ENCODE measurements around the gene FKBP2.

DNA sequence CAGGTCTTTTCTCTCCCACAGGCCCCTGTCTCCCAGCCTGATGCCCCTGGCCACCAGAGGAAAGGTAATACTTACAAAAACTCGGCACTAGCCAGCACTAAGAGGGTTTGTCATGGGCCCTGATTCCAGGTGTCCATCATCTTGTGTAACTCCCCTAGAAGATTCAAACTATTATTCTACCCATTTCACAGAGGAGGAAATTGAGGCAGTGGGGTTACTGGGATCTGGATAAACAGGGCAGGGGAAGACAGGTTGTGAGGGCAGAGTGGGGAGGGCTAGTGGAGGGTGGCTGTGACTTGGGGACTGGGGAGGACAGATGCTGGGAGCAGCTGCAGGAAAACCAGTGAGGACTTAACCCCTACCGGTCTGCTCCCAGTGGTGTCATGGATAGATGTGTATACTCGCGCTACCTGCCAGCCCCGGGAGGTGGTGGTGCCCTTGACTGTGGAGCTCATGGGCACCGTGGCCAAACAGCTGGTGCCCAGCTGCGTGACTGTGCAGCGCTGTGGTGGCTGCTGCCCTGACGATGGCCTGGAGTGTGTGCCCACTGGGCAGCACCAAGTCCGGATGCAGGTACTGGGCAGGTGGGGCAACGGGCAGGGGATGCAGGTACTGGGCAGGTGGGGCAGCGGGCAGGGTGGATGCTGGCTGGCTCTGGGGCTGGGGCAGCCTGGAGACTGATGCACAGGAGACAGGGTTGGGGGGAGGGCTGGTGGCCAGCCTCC, 5.3 kb upstream of the FKBP2 start:
- TF ChIP-seq EZH2phosphoT487 (IDR thresholded peaks at IDR 0.05) (no peak), EZH2 (IDR thresholded peaks at IDR 0.05) (no peak)
- TF ChIP-seq, protein P1, sequence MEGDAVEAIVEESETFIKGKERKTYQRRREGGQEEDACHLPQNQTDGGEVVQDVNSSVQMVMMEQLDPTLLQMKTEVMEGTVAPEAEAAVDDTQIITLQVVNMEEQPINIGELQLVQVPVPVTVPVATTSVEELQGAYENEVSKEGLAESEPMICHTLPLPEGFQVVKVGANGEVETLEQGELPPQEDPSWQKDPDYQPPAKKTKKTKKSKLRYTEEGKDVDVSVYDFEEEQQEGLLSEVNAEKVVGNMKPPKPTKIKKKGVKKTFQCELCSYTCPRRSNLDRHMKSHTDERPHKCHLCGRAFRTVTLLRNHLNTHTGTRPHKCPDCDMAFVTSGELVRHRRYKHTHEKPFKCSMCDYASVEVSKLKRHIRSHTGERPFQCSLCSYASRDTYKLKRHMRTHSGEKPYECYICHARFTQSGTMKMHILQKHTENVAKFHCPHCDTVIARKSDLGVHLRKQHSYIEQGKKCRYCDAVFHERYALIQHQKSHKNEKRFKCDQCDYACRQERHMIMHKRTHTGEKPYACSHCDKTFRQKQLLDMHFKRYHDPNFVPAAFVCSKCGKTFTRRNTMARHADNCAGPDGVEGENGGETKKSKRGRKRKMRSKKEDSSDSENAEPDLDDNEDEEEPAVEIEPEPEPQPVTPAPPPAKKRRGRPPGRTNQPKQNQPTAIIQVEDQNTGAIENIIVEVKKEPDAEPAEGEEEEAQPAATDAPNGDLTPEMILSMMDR (IDR thresholded peaks at IDR 0.05): no peak
